SK-MEL-5 (cell line): ENCODE measurements around the gene CPOX. TPM values are rescaled to one million over a fixed set of nuclear protein-coding genes. Genes with fewer than 3 reads are reported as not detected.
"Not testable (repeated sequence)": the region's sequence is repeated elsewhere in the genome, so short reads cannot be mapped to it uniquely, and the experiment has no call there.

Experiments used
- DNase-seq: peaks from one replicate; pipeline ENCODE4 v3.0.0-alpha.2; 2016; ENCODE audit warnings: low read depth, low spot score
- in situ Hi-C: cut with HindIII; loops from 2 replicates; pipeline ENCODE4 v1.10.0; 2016; ENCODE audit warnings: low sequenced_read_pairs, high pct_unique_total_duplicates, low pct_unique_long_range_greater_than_20kb
- polyA plus RNA-seq, 2 experiments: library from polyadenylated mRNA; depleted of rRNA; stranded (reverse); fragments of >200 nt; gene quantifications; 2 replicates each; pipeline ENCODE4 v1.2.3, GENCODE V29; 2015
- total RNA-seq: library from RNA; depleted of rRNA; stranded (reverse); fragments of >200 nt; shearing (Covaris generic); gene quantifications from 2 replicates; pipeline ENCODE4 v1.2.3, GENCODE V29; 2014; rRNA removed

Gene CPOX
- 66.4 and 69.5 TPM in 2 replicates for total RNA-seq
- polyA plus RNA-seq (2015; cell fraction: cytosol; rRNA removed): 100 and 114 TPM in 2 replicates
- polyA plus RNA-seq (2015; cell fraction: nucleus; rRNA removed): 143 and 173 TPM in 2 replicates

- in situ Hi-C loops: no loop called here
- peak; percentile 97 for DNase-seq
Observed at GRCh38 chr3:98593046-98593936, at the start of gene CPOX. CPOX (minus strand) TSS chr3:98593611; CDS start chr3:98593504, 107 bp downstream.

DNA sequence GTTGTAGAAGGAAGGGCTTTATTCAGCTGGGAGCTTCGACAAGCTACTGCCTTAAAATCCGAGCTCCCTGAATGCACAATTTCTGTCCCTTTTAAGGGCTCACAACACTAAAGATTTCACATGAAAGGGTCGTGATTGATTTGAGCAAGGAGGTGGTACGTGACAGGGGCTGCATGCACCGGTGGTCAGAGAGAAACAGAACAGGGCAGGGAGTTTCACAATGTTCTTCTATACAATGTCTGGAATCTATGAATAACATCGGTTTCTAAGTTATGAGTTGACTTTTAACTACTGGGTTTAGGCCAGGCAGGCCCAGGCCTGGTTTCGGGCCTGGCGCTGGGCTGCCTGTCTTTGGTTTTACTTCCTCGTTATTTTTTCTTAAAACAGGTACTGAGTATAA, 49.4 kb upstream of the CPOX start:
- DNase-seq, in situ Hi-C loops: not testable (repeated sequence)

DNA sequence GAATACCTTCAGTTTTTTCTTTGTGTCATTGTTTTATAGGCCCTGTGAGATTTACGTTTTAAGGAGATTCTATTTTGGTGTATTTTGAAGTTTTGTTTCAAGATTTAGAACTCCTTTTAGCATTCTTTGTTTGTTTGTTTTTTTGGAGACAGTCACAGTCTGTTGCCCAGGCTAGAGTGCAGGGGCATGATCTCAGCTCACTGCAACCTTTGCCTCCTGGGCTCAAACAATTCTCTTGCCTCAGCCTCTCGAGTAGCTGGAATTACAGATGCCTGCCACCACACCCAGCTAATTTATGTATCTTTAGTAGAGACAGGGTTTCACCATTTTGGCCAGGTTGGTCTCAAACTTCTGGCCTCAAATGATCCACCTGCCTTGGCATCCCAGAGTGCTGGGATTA, 48.3 kb upstream of the CPOX start:
- in situ Hi-C loops, DNase-seq: not testable (repeated sequence)

- in situ Hi-C loops, DNase-seq: not testable (repeated sequence)
Observed at GRCh38 chr3:98638515-98638914, 45.1 kb upstream of the CPOX start.

DNA sequence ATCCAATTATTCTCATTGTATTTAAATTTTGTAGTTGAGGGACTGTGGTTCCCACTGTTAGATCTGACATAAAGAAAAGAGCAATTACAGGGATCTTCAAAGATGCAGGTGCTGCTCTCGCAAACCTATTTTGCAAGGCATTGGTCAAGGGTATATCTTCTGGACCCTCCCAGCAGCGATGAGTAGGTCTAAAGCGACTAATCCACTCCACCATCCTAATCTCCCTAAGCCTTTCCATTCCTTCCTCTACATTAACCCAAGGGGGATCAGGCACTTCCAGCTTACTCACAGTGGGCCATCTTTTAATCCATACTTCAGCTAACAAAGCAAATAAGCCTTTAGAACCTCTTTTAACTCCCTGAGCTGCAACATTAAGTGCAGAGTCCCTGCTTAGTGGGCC, 37.0 kb upstream of the CPOX start:
- DNase-seq: no peak
- in situ Hi-C loops: no loop called here

GRCh38 chr3:98628317-98628716, 34.9 kb upstream of the CPOX start:
- in situ Hi-C loops: no loop called here
- no peak for DNase-seq

GRCh38 chr3:98626151-98626550, 32.7 kb upstream of the CPOX start:
- DNase-seq: no peak
- in situ Hi-C loops: no loop called here

GRCh38 chr3:98623572-98624280, 30.3 kb upstream of the CPOX start:
- no peak for DNase-seq
- in situ Hi-C loops: loop anchor here (25.0 kb wide), 1 partner anchor 164 kb away; no protein-coding TSS in a partner anchor

DNA sequence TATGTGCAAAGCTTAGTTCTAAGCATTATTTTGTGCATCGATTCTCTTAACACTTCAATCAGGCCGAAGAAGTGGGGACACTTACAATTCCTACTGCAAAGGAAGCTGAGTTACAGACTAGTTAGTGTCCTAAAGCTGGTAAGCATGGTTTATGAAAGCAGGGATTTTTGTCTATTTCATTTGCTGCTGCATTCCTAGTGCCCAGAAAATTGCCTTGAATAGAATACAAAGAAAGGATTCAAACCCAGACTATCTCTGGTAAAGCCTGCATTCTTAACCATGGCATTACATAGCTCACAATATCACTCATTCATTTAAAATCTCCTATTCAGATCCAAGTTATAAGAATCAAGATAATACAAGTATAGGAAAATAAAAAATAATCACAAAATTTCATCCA, 24.4 kb upstream of the CPOX start:
- in situ Hi-C loops: loop anchor here (25.0 kb wide), 1 partner anchor 169 kb away; no protein-coding TSS in a partner anchor
- DNase-seq: peak; percentile 90

- DNase-seq: no peak
- in situ Hi-C loops: loop anchor here (25.0 kb wide), 1 partner anchor 174 kb away; no protein-coding TSS in a partner anchor
Observed at GRCh38 chr3:98613616-98614015, 20.2 kb upstream of the CPOX start.

DNA sequence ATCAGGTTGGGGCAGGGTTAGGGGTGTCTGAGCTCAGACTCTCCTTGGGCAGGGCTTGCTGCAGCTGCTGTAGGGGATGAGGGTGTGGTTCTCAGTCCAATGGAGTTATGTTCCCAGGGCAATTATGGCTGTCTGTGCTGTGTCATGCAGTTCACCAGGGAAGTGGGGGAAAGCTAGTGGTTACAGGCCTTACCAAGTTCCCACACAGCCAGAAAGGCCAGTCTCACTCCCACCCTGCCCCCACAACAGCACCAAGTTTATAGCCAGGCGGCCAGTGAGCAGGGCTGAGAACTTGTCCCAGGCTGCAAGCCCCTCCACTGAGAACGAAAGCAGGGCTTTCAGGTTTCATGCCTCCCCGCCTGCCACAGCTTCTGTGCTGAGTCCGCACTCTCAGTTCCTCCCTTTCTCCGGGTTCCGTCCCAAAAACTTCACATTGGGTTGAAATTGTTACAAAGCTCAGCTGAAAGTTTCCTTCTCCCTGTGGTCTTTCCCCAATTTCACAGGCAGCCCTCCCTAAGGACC, 19.6 kb upstream of the CPOX start:
- in situ Hi-C loops: loop anchor here (25.0 kb wide), 1 partner anchor 174 kb away; no protein-coding TSS in a partner anchor
- no peak for DNase-seq

GRCh38 chr3:98612587-98612986, 19.2 kb upstream of the CPOX start:
- peak; percentile 40 for DNase-seq
- in situ Hi-C loops: loop anchor here (25.0 kb wide), 1 partner anchor 175 kb away; no protein-coding TSS in a partner anchor

GRCh38 chr3:98608029-98608428, 14.6 kb upstream of the CPOX start:
- DNase-seq: no peak
- in situ Hi-C loops: loop anchor here (25.0 kb wide), 1 partner anchor 179 kb away; no protein-coding TSS in a partner anchor

DNA sequence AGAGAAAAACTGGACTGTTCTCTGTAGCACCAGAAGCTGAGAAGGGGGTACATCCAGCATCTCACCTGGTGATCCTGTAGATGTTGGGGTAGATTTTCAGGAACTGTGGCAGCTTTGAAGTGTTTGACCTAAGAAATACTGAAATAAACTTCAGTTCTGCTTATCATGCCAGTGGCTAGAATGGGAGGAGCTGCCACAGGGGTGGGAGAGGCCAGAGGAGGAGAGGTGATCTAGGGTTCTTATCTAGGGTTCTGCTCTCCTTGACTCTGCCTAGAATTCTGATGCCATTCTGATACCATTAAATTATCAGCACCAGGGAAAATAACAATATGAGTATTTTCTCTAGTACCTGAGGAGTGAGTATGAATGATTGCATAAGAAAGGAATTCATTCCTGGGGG, 10.2 kb upstream of the CPOX start:
- in situ Hi-C loops: loop anchor here (25.0 kb wide), 1 partner anchor 184 kb away; no protein-coding TSS in a partner anchor
- no peak for DNase-seq

DNA sequence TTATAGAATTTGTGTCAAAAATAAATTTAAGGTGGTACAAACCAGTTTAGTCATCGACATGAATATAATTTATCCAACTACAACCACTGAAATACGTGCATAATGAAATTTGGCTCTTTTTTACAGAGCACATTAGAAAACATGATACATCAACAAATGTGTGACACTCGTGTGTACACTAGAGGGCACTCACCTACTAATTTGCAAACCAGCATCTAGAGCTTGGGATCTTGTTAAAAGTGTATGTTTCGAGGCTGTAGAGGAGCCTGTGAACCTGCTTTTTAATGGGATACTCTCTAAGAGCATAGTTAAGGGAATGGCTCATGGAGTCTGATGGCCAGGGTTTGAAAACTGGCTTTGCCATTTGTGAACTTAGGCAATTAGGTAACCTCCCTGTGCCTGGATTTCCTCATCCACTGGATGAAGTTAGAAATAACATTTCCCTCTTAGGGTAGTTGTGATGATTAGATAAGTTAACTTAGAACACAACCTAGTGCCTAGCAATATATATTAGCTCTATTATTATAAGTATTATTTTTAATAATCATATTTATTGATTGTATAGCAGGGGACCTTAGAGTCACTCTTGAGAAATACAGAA, 8.8 kb upstream of the CPOX start:
- in situ Hi-C loops: loop anchor here (25.0 kb wide), 1 partner anchor 185 kb away; no protein-coding TSS in a partner anchor
- DNase-seq: peak; percentile 86

- DNase-seq: peak; percentile 34
- in situ Hi-C loops: loop anchor here (25.0 kb wide), 1 partner anchor 186 kb away; no protein-coding TSS in a partner anchor
Observed at GRCh38 chr3:98601180-98601579, 7.8 kb upstream of the CPOX start.

- no peak for DNase-seq
- in situ Hi-C loops: loop anchor here (25.0 kb wide), 1 partner anchor 187 kb away; no protein-coding TSS in a partner anchor
Observed at GRCh38 chr3:98600412-98601095, 7.1 kb upstream of the CPOX start.
